ENCODE measurements around the gene ST13.
"Not testable (repeated sequence)": the region's sequence is repeated elsewhere in the genome, so short reads cannot be mapped to it uniquely, and the experiment has no call there.

The ST13 gene

DNA sequence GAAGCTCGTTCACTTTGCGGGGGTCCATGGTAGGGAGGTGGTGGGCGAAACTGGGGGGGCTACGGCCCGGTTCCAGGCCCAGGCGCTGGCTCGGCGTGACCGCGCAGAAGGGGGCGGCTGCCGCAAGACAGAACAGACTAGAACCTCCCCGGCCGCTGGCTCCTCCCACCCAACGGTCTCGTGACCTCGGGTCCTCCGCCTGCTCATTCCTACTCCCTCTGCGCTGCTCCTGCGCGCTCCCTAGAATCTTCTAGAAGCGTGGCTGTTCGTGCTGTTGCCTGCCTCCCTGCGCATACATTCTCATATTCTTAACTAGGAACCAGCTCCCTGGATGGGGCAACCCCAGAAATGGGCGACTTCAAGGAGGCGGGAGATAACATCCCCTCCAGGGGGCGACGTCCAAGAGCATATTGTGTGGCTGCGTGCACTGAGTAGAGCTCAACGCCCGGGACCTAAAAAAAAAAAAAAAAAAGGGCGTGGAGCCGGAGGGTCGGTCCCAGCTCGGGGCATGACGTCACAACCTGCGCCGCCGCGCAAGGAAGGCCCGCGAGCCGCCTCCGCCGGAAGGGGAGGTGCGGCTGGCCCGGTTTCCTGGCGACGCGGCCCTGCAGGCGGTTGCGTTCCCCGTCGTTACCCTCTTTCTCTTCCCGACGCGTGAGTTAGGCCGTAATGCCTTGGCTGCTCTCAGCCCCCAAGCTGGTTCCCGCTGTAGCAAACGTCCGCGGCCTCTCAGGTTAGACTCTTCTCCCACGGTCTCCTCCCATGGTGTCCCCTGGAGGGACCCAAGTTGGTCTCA lies at the start of gene ST13, which contains the start of gene XPNPEP3:
TSS of gene ST13 (minus strand) at position 127 of the 796 bp plus-strand sequence. CDS start at position 28, 99 bp downstream.
TSS of gene XPNPEP3 (plus strand) at position 636 of the 796 bp plus-strand sequence. CDS start at position 670, 34 bp downstream.
- peak; percentile 88 to 96 (median 92) for DNase-seq (ENCODE audit: low read depth in 3 of 3, low spot score in 1 of 3)

DNA sequence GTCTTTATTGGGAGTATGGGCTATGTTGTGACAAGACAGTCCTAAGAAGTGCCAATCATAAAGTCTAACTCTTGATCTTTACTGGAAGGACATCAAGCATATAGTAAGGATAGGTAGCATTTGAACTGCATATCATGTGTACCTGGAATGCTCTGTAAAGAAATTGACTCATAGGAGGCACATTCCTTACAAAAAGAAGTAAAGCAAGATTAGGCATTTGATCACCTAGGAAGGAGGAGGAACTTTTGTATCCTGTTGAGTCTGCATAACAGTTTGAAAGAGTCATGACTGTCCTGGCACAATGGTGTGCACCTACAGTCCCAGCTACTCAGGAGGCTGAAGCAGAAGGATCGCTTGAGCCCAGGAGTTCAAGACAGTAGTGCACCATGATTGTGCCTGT lies 47.7 kb upstream of the ST13 start:
- DNase-seq (ENCODE audit: low read depth in 3 of 3, low spot score in 1 of 3): no peak

DNA sequence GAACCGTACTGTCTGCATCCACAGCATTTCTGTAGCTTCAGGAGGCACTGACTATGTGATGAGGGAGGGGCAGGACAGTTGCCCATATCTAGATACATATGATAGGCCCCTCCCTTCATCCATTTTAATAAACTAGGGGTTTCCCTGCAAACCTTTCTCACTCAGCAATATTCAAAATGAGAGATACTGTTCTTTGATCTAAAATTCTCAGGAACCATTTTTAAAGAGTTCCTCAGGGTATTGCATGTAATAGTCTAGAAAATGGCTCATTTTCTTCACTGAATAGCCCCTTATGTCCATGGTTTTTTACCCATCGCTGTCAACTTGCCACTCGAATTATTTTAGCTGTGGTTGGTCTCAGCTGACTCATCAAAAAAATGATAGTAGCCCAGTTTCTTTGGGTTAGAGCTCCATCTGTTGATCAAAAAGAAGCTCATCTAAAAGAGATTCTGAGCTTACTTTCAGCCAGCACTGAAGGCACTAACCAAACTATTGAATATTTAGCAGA lies 42.5 kb upstream of the ST13 start:
- no peak for DNase-seq (ENCODE audit: low read depth in 3 of 3, low spot score in 1 of 3)

DNA sequence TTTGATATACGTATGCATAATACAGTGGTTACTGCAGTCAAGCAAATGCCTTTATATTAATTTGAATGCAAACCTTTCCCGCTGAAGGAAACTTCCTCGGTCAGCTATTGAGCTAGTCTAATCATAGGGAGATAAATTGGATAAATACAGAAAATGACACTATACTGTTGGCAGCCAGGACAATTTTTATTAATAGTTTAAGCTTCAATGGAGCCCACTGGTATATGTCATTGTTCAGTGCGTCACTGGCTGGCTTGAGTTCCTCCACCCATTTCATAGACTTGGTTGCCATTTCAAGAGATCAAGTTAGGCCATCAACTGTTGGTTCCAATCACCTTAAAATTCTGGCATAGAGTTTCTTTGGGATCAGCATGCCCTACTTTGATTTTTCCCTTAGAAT lies 38.0 kb upstream of the ST13 start:
- no peak for DNase-seq (ENCODE audit: low read depth in 3 of 3, low spot score in 1 of 3)

DNA sequence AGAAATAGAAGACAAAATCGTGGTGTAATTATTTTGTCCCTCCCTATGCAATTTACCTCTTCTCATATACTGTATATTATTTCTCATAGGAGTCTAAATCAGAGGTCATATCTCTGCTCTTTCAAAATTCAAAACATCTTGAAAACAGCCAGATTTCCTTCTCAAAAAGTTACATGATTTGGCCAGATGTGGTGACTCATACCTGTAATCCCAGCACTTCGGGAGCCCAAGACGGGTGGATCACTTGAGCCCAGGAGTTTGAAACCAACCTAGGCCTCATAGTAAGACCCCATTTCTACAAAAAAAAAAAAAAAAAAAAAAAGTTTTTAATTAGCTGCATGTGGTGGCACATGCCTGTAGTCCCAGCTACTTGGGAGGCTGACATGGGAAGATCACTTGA lies 34.4 kb upstream of the ST13 start:
- no peak for DNase-seq (ENCODE audit: low read depth in 3 of 3, low spot score in 1 of 3)

DNA sequence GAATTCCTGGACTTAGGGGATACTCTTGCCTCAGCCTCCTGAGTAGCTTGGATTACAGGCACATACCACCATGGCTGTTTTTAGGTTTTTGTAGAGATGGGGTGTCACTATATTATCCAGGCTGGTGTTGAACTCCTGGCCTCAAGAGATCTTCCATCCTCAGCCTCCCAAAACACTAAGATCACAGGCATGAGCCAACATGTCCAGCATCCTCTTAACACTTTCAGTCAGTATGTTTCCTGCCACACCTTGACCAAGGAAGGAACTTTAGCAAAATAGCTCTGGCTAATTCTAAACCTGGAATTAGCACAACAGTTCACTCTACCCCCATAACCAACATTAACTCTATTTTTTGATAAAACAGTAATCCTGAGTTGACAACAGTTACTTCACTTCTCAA lies 32.7 kb upstream of the ST13 start:
- no peak for DNase-seq (ENCODE audit: low read depth in 3 of 3, low spot score in 1 of 3)

DNA sequence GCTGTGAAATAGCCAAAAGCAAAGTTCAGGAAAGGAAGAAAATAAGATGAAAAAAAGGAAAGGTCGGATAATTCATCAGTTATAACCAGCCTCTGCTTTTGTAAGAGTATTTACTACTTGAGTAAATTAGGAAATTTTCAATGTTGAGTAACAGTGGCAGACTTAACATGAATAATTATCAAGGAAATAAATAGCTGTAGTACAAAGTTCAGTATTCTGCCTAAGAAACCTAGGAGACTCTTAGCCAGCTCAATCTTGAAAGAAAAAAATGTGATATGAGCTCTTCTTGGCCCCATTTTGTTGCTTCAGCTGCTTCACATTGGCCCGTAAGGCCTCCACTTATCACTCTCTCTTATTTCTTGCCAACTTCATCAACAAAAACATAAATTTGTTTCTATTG lies 22.5 kb upstream of the ST13 start:
- no peak for DNase-seq (ENCODE audit: low read depth in 3 of 3, low spot score in 1 of 3)

DNA sequence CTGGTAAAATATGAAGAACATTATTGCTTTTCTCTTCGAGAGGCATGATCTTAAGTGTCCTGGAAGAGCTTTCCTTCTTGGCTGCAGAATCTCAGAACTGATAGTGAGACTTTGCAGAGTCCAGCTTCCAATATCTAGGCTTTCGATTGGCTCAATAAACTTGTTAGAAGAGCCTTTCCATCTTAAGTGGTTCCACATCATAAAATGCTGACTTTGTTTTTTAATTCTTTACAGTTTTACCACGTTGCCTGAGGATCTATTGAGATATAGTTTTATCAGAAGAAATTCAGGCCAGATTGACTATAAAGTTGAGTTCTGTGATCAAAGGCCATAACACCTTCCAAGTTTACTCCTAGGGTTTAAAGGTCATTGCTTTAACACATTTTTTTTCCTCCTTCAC lies 21.0 kb upstream of the ST13 start:
- no peak for DNase-seq (ENCODE audit: low read depth in 3 of 3, low spot score in 1 of 3)

DNA sequence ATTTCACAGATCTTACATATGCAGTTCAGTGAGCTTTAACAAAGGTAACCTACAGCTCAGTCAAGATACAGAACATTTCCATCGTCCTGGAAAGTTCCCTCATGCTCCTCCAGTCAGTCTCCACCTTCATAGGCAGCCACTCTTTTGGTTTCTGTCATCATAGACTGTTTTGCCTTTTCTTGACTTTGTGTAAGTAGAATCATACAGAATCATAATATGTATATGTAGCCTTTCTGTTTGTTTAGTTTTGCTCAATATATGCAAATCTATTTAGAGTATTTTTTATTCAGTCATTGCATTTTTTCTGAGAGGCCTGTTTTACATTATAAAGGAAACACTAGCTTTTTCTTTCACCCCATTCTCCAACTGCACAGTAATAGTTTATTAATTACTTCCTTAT lies 20.5 kb upstream of the ST13 start:
- no peak for DNase-seq (ENCODE audit: low read depth in 3 of 3, low spot score in 1 of 3)

DNA sequence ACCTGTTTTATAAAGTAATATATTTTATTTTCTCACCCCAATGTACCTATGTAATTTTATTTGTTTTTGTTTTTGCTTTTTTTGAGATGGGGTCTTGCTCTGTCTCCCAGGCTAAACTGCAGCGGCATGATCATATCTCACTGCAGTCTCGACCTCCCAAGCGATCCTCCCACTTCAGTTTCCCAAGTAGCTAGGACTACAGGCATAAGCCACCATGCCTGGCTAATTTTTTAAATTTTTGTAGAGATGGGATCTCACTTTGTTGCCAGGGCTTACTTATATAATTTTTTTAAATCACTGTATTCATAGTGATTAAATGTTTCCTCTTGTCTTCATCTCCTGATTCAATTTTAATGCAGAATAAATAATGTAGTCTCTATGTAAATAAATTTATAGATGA lies 18.7 kb upstream of the ST13 start:
- DNase-seq (ENCODE audit: low read depth in 3 of 3, low spot score in 1 of 3): no peak

DNA sequence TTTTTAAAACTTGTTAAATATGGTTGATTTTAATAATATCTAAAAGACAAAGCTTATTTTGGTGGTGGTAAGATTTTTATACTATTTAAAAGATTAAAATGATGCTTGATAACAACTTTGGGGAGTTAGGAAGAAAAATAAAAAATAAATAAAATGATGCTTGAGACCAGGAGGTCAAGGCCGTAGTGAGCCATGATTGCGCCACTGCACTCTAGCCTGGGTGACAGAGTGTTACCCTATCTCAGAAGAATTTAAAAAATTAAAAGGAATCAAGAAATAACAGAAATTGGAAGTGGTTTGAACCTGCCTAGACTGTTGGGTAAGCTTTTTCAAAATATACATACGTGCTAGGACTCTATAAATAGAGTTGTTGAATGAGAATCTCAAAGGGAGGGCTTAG lies 17.6 kb upstream of the ST13 start:
- DNase-seq (ENCODE audit: low read depth in 3 of 3, low spot score in 1 of 3): no peak

DNA sequence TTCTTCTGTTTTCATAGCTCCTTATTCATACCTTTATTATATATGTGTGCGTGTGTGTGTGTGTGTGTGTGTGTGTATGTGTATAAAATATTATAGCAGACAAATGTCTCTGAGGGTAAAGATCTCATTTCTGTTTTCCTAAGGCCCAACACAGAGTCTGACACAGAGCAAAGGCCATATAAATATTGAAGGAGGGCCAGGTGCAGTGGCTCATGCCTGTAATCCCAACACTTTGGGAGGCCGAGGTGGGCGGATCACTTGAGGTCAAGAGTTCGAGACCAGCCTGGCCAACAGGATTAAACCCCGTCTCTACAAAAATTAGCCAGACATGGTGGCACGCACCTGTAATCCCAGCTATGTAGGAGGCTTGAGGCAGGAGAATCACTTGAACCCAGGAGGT lies 11.9 kb upstream of the ST13 start:
- DNase-seq (ENCODE audit: low read depth in 3 of 3, low spot score in 1 of 3): not testable (repeated sequence)

DNA sequence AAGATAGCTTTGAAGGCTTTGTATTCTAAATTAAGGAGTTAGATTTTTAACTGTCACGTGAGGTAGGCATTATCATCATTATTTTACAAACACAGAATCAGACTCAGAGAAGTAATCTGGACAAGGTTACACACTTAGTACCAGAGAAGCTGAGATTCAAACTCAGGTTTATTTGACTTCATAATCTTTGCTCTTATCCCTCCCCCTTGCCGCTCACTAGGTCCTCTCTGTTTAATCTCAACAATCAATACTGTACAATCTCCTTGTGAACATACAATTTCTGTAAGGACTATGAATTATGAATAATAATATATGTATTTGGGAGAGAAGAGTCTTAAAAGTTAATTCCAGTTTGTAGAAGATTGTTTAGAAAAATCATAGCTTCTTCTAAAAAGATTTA lies 10.7 kb upstream of the ST13 start:
- DNase-seq (ENCODE audit: low read depth in 3 of 3, low spot score in 1 of 3): no peak

DNA sequence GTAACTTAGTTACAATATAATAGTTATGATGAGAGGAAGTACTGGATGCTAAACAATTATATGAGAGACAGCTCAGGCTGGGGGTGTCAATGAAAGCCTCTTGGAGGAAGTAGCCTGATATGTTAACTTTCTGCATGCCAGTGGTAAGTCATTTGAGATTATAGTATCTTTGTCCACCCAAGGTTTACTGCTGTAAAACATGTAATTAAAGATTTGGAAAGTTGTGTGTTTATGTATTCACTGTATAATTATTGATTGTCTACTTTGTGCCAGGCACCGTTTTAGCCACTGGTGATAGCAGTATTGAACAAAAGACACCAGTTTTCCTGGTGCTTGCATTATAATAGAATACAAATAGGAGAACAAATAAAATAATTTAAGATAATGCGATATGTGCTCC lies 6.1 kb upstream of the ST13 start:
- no peak for DNase-seq (ENCODE audit: low read depth in 3 of 3, low spot score in 1 of 3)

DNA sequence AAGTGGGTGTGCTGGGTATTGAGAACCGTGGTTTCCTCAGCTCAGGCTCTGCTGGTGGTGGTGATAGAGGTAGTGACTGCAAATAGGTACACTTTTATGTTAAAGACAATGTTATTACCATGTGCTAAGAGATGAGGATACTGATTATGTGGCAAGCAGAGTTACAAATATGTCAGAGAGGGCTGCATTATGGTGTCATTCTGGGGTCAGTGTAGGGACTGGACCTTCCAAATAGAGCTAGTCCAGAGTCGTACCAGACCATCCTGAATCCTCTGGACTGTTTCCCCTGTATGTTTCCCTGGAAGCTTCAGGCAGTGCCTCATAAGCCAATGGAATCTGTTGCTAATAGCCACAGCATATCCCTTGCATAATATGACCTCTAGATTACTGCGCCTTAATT lies 5.6 kb upstream of the ST13 start, which contains the start of gene DNAJB7:
TSS of gene DNAJB7 (minus strand) at position 101 of the 400 bp plus-strand sequence. CDS start 119 bp downstream, outside the sequence.
- no peak for DNase-seq (ENCODE audit: low read depth in 3 of 3, low spot score in 1 of 3)

DNA sequence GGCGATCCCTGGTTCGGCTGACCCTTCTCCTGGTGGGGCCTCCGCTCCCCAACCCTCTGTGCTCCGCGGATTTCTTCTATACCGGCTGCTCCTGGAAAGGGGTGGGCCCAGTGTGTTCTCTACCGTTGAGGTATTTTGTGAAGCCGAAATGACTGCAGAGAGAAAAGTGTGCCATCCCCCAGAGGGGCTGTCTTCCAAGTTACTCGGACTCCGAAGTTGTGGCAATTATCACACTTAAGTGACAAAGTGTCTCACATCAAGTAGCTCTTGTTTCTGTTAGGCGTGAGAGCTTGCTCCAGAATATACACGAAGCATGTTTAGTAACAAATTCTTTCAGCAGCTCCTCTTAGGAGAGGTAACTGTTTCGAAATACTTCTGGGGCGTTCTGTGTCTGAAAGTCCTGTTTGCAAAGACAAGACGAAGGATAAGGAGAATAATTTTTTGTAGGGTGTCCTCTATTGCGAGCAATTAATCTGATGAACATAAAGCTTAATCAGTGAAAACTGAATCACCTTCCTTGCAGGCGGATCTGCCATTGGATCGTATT lies 943 bp upstream of the ST13 start:
- DNase-seq (ENCODE audit: low read depth in 3 of 3, low spot score in 1 of 3): no peak

DNA sequence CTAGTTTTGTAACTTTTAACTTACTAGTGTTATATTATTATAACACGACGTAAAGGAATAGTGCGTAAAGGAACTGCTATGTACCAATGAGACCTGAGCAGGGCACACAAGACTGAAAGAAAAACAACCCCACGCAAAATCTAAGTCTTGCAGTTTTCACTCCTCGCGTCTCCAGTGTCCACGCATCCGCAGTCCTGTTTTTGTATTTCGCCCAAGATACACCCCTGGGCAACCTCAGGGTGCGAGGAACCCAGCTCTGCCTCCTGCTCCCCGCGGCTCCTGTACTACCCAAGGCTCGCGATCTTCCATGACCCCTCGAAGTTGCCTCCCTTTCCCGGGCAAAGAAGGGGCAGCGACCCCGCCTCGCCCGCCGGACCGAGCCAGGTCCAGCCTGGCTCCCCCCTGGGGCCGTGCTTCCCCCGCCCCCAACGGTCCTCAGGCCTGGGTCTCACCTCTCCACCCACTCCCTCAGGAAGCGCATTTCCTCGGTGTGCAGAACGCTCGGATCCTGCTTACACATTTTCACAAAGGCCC lies 393 bp downstream of the ST13 start:
- no peak for DNase-seq (ENCODE audit: low read depth in 3 of 3, low spot score in 1 of 3)

DNA sequence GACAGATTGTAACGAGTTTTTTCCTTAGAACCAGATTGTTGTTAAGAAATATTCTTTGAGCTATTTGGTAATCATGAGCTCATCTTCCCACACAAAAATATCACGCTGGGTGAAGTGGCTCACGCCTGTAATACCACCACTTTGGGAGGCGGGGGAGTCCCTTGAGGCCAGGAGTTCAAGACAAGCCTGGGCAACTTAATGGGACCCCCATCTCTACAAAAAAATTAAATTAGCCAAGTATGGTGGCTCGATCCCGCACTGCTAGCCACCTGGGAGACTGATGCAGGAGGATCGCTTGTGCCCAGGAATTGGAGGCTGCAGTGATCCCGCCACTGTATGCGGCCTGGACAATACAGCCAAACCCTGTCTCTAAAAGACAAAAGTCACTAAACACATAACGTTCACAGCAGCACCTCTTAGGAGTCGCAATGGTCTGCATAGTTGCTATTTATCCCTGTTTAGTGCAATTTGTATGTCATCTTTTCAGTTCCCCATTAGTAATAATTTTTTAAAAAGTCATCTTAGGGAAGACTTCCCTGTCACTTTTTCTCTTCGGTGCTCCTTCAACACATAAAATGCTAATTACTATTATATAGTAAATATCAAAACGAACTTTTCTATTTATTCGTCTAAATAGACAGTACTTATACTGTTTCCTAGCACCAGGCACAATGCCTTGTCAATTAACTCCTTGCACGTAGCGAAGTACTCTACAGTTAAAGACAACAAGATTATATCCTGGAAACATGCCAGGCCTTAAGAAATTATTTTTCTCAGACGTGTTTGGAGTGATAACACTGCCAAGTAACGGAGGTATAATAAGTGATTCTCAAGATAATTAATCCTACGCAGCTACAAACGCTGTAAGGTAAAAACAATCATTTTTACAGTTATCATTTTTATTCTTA lies 1.1 kb downstream of the ST13 start:
- DNase-seq (ENCODE audit: low read depth in 3 of 3, low spot score in 1 of 3): no peak

DNA sequence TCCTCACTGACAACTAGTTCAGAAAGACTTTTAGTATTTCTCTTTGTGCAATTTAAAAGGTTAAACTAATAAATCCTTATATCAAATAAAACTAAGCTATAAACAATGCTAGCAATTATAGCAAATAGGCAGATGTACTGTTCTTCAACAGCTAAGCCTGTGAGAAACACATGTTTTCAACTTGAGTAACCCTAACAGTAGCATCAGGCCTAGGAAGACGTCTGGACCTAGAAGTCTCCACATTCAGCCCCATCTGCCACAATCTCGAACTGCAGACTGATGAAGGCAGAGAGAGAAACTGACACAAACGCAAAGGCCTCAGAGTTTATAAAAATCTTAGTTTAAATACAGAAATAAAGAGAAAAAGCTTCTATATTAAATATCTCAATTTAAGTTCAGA lies 2.5 kb downstream of the ST13 start:
- DNase-seq (ENCODE audit: low read depth in 3 of 3, low spot score in 1 of 3): no peak

DNA sequence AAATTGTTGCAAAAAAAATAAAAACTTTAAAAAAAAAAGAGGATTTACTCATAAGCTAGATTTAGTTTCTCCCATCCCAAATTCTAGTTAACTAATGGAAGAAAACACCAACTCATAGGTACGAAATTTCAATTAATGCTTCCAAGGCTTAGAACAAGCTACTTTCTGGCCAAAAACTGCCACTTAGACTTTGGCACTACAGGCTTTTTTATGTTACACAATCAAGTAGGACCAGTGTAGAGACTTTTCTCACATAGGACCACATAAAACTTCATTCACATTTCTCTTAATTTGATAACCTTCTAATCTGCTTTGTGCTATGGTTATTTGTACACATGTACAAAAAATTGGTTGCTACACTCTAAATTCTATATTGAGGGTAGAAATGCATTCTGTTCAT lies 3.1 kb downstream of the ST13 start:
- DNase-seq (ENCODE audit: low read depth in 3 of 3, low spot score in 1 of 3): no peak

DNA sequence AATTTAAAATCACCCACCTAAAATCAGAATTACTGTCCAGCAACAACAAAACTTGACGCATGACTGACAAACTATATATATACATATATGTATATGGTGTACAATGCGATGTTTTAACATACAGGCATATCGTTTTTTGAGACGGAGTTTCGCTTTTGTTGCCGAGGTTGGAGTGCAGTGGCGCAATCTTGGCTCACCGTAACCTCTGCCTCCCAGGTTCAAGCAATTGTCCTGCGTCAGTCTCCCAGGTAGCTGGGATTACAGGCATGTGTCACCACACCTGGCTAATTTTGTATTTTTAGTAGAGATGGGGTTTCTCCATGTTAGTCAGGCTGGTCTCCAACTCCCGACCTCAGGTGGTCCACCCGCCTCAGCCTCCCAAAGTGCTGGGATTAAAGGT lies 10.6 kb downstream of the ST13 start:
- DNase-seq (ENCODE audit: low read depth in 3 of 3, low spot score in 1 of 3): not testable (repeated sequence)
